ENCODE measurements around the gene HOXB3.

The HOXB3 gene

DNA sequence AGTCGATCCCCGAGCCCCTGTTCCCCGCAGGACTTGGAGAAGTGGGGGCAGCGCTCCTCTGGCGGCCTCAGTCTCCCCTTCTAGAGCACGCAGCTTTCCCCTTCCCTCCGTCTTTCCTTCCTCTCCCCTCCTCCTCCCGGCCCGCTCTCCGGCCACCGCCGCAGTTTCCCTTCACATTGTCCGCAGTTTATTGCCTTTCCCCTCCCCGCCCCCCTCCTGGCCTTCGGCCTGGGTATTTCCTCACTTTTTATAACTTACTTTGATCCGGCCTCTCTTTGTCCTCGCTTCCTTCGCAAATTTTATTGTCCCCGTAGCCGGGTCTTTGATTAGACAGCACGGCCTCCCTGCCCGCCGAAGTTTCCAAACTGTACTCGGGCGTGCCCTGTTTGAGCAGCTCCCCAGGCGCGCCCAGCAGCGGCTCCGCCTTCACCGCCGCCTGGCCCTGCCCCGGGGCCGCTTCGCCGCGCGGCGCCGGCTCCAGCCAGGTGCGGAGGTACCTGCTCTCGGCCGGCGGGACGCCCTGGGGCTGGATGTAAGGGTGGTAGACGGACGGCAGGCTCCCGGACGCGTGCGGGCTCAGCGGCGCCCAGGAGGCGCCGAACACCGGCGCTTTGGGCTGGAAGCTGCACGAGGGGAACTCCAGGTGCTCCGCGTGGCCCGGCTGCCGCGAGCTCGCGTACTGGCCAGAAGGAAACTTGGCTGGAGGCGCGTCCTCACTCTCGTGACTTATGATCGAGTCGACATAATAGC lies 35.6 kb upstream of the HOXB3 start:
- DNase-seq: peak; percentile 28

GRCh38 chr17:48624544-48625494 lies 34.8 kb upstream of the HOXB3 start:
- no peak for DNase-seq

DNA sequence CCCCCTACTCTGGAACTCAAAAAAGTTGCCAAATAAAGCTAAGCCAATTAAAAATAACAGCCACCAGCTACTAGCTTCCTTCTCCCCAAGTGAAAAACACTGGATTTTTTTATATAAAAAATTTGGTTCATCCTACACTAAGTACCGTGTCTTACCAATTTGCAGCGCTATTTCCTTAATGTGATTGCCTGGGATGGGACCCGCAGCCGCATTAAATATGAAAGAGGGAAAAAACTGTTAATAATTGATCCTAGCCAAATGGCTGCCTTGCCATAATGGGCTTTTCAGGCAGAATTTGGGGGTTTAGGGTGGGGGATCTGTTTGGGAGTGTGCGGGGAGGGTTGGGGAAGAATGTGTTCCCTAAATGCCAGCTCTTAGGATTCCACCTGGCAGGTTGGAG lies 34.1 kb upstream of the HOXB3 start:
- no peak for DNase-seq

DNA sequence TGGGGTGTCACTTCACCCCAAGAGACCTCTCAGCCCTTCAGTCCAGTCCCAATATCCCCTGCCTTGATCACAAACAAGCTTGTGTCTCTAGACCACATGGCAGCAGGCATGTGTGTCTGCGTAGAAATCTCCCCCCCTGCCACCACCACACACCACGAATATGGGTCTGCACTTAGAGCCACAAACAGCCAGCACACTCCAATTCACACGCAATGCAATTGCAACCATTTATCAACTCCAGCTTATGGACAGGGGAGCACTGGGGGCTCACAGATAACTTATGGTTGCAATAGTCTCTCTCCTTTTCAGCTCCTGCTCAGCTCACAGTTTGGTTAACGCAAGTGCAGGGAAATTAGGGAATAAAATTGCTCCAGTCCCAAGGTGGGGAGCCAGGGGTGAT lies 33.5 kb upstream of the HOXB3 start:
- DNase-seq: no peak

DNA sequence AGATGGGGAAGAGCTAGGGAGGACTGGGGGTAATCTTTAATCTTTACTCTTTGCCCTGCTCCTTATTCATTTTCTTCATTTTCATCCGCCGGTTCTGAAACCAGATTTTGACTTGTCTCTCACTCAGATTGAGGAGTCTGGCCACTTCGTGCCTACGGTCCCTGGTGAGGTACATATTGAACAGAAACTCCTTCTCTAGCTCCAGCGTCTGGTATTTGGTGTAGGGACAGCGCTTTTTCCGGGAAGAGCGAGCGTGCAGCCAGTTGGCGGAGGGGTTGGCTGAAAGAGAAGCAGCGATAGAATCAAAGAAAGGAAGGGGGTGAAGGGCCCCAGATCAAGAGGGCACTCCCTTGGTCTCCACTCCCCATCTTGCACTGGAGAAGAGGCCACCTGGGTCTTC lies 32.8 kb upstream of the HOXB3 start:
- no peak for DNase-seq

DNA sequence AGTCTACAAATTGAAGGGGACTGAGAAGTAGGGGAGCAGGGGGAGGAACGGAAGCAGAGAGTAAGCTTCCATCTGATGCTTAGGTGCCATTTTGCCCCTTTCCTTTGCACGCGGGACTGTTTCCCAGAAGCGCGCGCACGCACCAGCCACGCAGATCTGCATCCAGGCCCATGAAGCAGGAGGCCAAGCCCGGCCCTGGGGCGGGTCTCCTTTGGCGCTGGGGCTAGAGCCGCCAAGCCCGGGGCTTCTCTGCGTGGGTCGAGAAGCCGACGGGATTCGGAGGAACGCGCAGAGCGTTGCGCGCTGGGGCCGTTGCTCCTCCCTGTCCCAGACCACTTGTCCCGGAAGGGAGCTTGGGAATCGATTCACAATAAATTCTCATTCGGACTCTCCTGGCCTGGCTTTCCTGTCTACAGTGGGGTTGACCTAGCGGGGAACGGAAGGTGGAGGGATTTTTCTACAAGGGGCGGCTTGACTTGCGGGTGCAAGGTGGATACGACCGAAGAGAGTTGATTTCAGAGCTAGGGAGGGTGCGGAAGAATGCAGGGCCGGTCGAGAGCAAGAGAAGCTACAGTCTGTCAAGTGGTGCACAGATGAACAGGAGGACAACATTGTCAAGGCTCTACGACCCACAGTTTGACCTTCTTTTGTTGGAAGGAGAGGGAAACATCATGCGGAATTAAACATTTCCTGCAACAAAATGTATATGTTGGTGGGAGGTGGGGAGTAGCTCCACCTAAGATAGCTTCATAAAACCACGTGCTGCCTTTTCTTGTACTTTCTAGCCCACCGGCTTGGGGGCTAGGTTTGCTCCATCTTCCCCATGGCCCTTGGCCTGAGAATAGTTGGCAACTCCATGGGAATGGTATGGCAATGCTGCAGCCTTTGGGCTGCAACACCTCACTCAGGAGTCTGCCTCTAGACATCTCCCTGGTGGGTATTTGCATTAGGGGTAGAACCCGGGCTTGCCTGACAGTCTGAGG lies 31.7 kb upstream of the HOXB3 start:
- no peak for DNase-seq

GRCh38 chr17:48620461-48621139 lies 30.6 kb upstream of the HOXB3 start:
- no peak for DNase-seq

DNA sequence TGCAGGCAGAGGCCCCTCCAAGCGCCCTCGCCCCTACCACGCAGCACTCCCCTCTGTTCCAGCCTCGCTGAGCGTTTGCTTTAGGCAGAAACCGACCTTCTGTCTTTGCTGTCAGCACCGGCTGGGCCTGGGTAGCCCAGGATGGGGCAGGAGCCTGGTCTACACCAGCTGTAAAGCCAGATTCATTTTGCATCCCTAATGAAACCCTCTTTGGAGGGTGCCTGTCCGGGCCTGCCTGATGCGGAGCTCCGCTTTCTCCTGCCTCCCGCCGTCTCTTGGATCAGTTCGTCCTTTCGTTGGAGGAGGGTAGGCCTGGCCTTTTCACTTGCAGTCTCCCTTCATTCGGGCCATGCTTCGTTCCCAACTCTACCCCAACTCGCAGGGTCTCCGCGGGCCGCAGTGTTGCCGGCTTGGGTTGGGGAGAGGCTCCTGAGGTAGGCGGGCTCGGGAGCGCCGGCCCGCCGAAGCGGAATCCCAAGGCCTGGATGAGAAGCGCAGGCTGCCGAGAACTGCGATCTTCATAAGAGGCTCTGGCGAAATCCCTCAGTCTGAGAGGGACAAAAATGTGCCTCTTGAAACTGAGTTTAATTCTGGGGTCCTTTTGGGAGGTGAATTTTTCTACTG lies 29.9 kb upstream of the HOXB3 start:
- DNase-seq: no peak

GRCh38 chr17:48618256-48618896 lies 28.3 kb upstream of the HOXB3 start:
- peak; percentile 83 for DNase-seq

DNA sequence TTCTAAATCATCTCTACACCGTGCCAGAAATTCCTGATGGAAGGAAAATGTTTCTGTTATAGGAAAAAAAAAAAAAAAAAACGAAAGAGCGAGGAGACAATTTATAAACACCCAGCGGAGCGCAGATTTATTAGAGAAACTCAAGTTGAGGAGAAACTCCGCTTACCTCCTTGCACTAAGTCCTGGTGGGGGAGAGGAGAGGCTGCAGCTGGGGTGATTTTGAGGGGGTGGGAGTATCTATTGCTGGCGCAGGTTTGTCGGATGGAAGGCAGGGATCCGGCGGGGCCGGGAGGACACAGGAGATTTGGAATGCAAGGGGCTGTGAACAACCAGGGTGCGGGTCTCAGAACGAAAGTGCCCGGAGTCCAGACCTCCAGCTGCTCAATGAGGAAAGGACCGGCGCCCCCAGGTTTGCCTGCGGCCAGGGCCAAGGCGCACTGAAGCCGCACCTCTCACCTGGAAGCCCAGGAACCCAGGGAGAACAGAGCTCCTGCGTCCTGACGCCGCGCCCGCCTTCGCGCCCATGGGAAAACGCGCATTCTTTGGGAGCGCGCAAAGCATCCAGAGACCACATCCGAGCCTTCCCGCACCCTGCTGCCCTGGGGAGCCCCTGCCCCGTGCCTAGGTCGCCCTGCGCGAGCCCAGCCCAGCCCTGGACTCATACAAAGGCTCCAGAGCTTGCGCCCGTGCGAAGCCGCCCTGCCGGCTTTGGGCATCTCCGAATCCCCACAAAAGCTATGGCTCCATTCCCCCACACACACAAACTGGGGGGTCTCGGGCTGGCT lies 27.6 kb upstream of the HOXB3 start:
- no peak for DNase-seq

DNA sequence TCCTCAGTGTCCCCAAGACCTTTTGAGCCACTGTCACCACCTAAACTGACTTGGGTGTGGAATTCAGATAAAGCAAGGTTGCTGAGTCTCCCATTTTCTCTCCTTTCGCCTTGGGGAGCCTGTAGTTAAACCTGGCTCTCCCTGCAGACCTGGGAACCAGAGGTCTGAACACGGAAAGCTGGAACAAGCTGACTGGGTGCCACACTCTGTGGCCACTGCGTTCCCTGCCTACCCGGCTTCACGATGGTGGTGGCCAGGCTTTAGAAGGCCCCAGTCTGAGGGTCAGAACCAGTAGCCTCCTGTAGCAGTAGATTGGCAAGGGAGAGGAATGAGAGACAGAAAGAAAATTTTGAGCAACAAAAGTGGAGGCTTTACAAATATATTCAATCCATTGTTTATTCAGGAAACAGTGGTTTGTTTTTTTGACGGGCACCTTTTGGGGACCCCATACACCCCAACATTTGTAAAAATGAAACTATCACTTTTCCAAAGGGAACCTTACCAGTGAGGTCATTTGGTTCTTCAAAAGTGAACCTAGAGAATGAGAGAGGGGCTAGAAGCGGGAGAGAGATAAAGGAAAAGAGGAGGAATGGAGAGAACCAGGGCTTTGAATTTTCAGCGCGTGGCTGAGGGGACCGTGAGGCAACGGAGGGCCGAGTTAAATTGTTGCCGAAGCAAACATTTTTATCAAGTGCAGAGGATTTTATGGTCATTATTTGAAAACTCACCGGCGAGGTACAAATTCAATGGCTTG lies 26.9 kb upstream of the HOXB3 start:
- no peak for DNase-seq

DNA sequence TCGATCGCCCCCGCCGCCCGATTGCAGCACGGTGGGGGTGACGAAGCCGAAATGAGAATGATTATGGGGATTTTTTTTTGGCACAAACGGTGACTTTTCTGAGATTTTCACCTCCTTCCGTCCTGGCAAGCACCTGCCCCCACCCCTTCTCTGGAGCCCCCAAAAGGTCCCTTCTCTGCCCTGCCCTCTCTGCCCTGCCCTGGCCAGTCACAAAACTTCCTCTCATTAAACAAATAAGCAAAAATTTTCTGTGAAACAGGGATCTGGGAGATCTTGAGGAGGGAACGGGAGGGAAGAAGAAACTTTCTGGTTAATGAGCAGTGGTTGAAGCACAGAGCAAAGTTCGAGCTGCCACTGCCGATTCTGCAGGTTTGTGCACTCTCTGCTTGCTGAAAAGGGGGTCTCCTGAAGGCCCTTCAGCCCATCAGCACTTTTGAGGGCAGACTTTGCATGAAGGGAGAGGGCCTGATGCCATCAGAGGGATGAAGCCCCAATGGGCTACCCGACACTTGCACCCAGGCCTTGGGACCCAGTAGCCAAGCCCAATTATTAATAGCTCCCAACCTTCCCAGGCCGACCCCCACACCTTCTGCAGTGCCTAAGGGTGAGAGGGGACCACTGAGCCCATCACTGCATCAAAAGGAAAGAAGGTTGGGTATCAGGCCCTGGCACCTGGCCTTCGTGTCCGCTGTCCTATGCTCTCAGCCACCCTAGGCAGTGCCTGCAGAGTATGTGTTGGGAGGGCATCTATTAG lies 26.1 kb upstream of the HOXB3 start:
- no peak for DNase-seq

DNA sequence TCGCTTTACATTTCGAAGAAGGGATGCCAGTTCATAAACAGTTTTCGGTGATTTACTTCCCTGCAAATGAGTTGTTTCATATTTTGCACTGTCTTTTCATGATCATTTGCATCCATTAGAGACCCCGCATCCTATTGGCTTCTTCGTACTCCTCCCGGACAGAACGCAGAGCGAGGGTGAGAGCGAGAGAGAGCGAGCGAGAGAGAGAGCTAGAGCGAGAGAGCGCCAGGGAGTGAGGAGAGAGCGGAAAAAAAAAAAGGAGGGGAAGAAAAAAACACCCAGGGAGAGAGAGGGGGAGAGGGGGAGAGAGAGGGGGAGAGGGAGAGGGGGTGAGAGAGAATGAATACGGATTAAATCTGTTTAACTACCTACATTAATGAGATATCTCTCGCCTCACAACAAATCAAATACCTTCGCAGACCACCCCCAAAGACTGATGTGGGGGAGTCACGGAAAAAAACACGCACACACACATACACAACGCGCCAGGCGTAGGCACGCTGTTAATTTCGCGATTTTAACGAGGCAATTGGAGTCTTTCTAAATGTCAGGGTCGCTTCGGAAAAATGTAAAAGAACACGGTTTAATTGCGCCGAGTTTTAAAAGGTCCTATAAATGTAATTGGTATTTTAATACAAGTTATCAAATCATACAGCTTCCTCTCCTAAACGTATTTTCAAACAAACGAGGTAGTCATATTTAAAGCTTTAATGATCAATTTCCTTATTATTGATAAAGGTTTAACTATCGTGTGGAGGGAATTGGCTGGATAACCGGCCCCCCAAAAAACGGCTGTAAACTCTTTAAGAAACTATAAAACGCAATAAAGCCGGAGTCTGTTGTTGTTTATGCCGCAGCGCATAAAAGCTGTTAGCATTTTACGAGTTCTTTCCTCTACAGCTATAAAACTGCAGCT lies 25.3 kb upstream of the HOXB3 start, which contains the start of gene HOXB8:
Gene HOXB8 (minus strand): TSS at position 246 of the 916 bp plus-strand sequence. CDS start 588 bp downstream, outside the sequence.
- no peak for DNase-seq

DNA sequence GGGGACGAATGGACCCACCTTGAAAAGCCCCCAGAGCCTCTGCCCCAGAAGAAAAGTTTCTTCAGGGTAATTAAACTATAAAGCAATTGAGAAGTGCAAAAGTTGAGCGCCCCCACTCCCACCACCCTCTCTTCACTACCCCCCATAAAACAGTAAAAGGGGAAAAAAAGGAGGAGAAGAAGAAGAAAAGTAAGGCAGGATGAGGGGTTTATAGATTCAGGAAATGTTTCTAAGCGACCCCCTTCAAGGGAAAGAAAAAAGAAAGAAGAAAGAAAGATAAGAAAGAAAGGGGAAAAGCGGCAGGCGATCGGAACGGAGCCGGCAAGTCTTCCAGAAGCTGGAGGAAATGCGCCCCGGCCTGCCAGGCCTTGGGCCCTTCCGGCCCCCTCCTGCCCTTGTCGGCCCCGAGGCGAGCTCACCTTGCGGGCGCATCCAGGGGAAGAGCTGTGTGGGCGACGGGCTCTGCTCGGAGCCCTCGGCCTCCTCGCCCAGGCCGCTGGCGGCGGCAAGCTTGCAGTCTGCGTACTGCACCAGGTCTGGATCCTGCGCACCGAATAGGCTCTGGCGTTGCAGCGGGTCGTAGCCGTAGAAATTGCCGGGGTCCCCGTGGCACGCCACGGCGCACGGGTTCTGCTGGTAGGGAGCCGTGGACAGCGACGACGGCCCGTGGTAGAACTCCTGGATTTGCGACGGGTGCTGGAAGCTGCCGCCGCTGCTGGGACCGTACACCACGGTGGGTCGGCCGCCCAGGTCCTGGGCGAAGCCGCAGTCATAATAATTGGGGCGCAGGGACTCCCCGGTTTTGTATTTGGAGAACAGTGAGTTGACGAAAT lies 24.0 kb upstream of the HOXB3 start:
- DNase-seq: no peak

- DNase-seq: peak; percentile 28
Measured at GRCh38 chr17:48612854-48613691, 23.0 kb upstream of the HOXB3 start.

- DNase-seq: no peak
Measured at GRCh38 chr17:48612456-48612853, 22.4 kb upstream of the HOXB3 start.

Measured in kidney glomerular epithelial cell (primary cell).